Osteocyte (in vitro differentiated cells): ENCODE measurements around the gene CEMIP. TPM values are rescaled to one million over a fixed set of nuclear protein-coding genes. Genes with fewer than 3 reads are reported as not detected.
A peak's percentile ranks its signal among the peaks of the same experiment; 100 is the strongest.

Experiments used
- DNase-seq: peaks from one replicate; pipeline ENCODE4 v3.0.0; 2021; ENCODE audit warnings: mixed read lengths; ENCODE audit not compliant: unreplicated experiment; ENCODE audit errors: extremely low spot score
- H3K27ac Mint-ChIP-seq: one replicate; pipeline ENCODE4 v1.8.0; 2021; ENCODE audit warnings: mild to moderate bottlenecking, mixed read lengths; ENCODE audit not compliant: unreplicated experiment
- H3K27me3 Mint-ChIP-seq: one replicate; pipeline ENCODE4 v1.8.0; 2021; ENCODE audit warnings: mixed read lengths; ENCODE audit not compliant: unreplicated experiment
- H3K36me3 Mint-ChIP-seq: one replicate; pipeline ENCODE4 v1.8.0; 2021; ENCODE audit warnings: mixed read lengths; ENCODE audit not compliant: unreplicated experiment
- H3K4me1 Mint-ChIP-seq: one replicate; pipeline ENCODE4 v1.8.0; 2021; ENCODE audit warnings: mixed read lengths; ENCODE audit not compliant: unreplicated experiment
- H3K4me3 Mint-ChIP-seq: one replicate; pipeline ENCODE4 v1.8.0; 2021; ENCODE audit warnings: mild to moderate bottlenecking, moderate library complexity, mixed read lengths; ENCODE audit not compliant: unreplicated experiment
- H3K9me3 Mint-ChIP-seq: one replicate; pipeline ENCODE4 v1.8.0; 2021; ENCODE audit warnings: mixed read lengths; ENCODE audit not compliant: unreplicated experiment
- CTCF ChIP-seq: fragments of 200-600 bp; sonication (generic); IDR thresholded peaks from 2 replicates; pipeline ENCODE4 v1.5.0; 2021; ENCODE audit warnings: antibody characterized with exemption, mild to moderate bottlenecking, moderate library complexity
- total RNA-seq: library from RNA; stranded (reverse); gene quantifications from 2 replicates; pipeline ENCODE4 v1.2.1, GENCODE V29; 2021

Gene CEMIP
- total RNA-seq, 1 donor from 2014 or later = 445 TPM

GRCh38 chr15:80940851-80941250 lies 161.7 kb downstream of the CEMIP start:
- H3K4me3 Mint-ChIP-seq = no peak overlapping the region
- no peak overlapping the region for H3K27ac Mint-ChIP-seq
- H3K36me3 Mint-ChIP-seq = peaks cover 85% of the 10 kb centered on the region
- peaks cover 5% of the 10 kb centered on the region for H3K4me1 Mint-ChIP-seq
- H3K27me3 Mint-ChIP-seq = no peaks in the 10 kb centered on the region
- H3K9me3 Mint-ChIP-seq = no peaks in the 10 kb centered on the region
- TF ChIP-seq CTCF = no peak
- DNase-seq = no peak

GRCh38 chr15:80942266-80942665 lies 163.1 kb downstream of the CEMIP start:
- Mint-ChIP-seq H3K4me3 (no peak overlapping the region), H3K9me3 (no peaks in the 10 kb centered on the region), H3K4me1 (peaks cover 5% of the 10 kb centered on the region), H3K27me3 (no peaks in the 10 kb centered on the region), H3K36me3 (peaks cover 81% of the 10 kb centered on the region), H3K27ac (no peak overlapping the region)
- no peak for DNase-seq
- TF ChIP-seq CTCF = no peak

- Mint-ChIP-seq H3K9me3 (no peaks in the 10 kb centered on the region), H3K27me3 (no peaks in the 10 kb centered on the region), H3K27ac (no peak overlapping the region), H3K4me1 (peaks cover 5% of the 10 kb centered on the region), H3K36me3 (peaks cover 81% of the 10 kb centered on the region), H3K4me3 (no peak overlapping the region)
- no peak for TF ChIP-seq CTCF
- DNase-seq = no peak
These were observed 163.8 kb downstream of the CEMIP start for GRCh38 chr15:80942746-80943565.

- no peak for DNase-seq
- Mint-ChIP-seq H3K9me3 (no peaks in the 10 kb centered on the region), H3K4me3 (no peak overlapping the region), H3K4me1 (peaks cover 5% of the 10 kb centered on the region), H3K27me3 (no peaks in the 10 kb centered on the region), H3K27ac (no peak overlapping the region), H3K36me3 (peaks cover 79% of the 10 kb centered on the region)
- TF ChIP-seq CTCF = no peak
These were observed 165.6 kb downstream of the CEMIP start for GRCh38 chr15:80944818-80945217.

- no peak for TF ChIP-seq CTCF
- H3K27ac Mint-ChIP-seq = peak overlapping the region; percentile 59
- no peak for DNase-seq
- no peak overlapping the region for H3K4me3 Mint-ChIP-seq
- peaks cover 81% of the 10 kb centered on the region for H3K36me3 Mint-ChIP-seq
- H3K9me3 Mint-ChIP-seq = no peaks in the 10 kb centered on the region
- no peaks in the 10 kb centered on the region for H3K27me3 Mint-ChIP-seq
- peaks cover 5% of the 10 kb centered on the region for H3K4me1 Mint-ChIP-seq
These were observed 166.4 kb downstream of the CEMIP start for GRCh38 chr15:80945605-80946004.
